Measurements from ENCODE around the gene IFI44L.

DNA sequence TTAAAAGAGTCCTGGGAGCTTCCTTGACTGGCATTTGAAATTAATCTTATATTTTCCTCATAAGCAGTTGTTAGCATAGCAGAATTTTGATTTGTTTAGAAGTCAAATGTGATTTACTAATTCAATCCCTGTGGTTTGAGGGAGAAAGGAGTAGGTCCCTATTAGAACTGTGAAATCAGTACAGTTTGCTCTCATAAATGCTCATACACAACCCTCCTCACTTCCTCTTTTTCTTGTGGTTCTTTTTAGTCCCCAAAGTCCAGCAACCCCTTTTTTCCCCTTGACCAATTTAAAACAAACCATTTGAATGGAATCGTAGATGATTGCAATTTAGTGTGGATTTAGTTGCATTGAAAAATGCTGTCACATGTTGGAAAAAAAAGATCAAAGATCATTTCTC lies 20.2 kb downstream of the IFI44L start:
- TF ChIP-seq, protein P1, sequence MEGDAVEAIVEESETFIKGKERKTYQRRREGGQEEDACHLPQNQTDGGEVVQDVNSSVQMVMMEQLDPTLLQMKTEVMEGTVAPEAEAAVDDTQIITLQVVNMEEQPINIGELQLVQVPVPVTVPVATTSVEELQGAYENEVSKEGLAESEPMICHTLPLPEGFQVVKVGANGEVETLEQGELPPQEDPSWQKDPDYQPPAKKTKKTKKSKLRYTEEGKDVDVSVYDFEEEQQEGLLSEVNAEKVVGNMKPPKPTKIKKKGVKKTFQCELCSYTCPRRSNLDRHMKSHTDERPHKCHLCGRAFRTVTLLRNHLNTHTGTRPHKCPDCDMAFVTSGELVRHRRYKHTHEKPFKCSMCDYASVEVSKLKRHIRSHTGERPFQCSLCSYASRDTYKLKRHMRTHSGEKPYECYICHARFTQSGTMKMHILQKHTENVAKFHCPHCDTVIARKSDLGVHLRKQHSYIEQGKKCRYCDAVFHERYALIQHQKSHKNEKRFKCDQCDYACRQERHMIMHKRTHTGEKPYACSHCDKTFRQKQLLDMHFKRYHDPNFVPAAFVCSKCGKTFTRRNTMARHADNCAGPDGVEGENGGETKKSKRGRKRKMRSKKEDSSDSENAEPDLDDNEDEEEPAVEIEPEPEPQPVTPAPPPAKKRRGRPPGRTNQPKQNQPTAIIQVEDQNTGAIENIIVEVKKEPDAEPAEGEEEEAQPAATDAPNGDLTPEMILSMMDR (IDR thresholded peaks at IDR 0.05; ENCODE audit: borderline replicate concordance, extremely low read depth, low read length, poor library complexity, severe bottlenecking), result no peak
- no peak for TF ChIP-seq EZH2 (IDR thresholded peaks at IDR 0.05; ENCODE audit: borderline replicate concordance, low read depth, low read length, severe bottlenecking)

All from DND-41 (cell line).